Progenitor cell of endocrine pancreas (in vitro differentiated cells): Measurements from ENCODE around the gene C2CD2L. TPM values are rescaled to one million over a fixed set of nuclear protein-coding genes. Genes with fewer than 3 reads are reported as not detected.
A peak's percentile ranks its signal among the peaks of the same experiment; 100 is the strongest.
"Not testable (repeated sequence)": the region's sequence is repeated elsewhere in the genome, so short reads cannot be mapped to it uniquely, and the experiment has no call there.

Experiments
- DNase-seq: peaks from one replicate; pipeline ENCODE4 v3.0.0; 2021; ENCODE audit warnings: low spot score; ENCODE audit not compliant: unreplicated experiment
- H3K27ac Mint-ChIP-seq: 2 replicates; pipeline ENCODE4 v1.8.0; 2021; ENCODE audit warnings: mild to moderate bottlenecking, moderate library complexity, mixed read lengths
- H3K27me3 Mint-ChIP-seq: 2 replicates; pipeline ENCODE4 v1.8.0; 2021; ENCODE audit warnings: mixed read lengths
- H3K36me3 Mint-ChIP-seq: 2 replicates; pipeline ENCODE4 v1.8.0; 2022; ENCODE audit warnings: mixed read lengths; ENCODE audit not compliant: insufficient read depth
- H3K4me1 Mint-ChIP-seq: 2 replicates; pipeline ENCODE4 v1.8.0; 2021; ENCODE audit warnings: low read depth, mixed read lengths
- H3K4me3 Mint-ChIP-seq: 2 replicates; pipeline ENCODE4 v1.8.0; 2021; ENCODE audit warnings: low read depth, mild to moderate bottlenecking, moderate library complexity, mixed read lengths
- H3K9me3 Mint-ChIP-seq: 2 replicates; pipeline ENCODE4 v1.8.0; 2021; ENCODE audit warnings: low read depth, mixed read lengths
- CTCF ChIP-seq: fragments of 200-600 bp; sonication (generic); IDR thresholded peaks from one replicate; pipeline ENCODE4 v1.5.0; 2021; ENCODE audit warnings: antibody characterized with exemption, mild to moderate bottlenecking; ENCODE audit not compliant: unreplicated experiment
- long read RNA-seq: library from polyadenylated mRNA; unstranded; transcript quantifications from one replicate; pipeline ENCODE4 v2.0.0, GENCODE V29; 2020
- total RNA-seq: library from RNA; stranded (reverse); gene quantifications from 2 replicates; pipeline ENCODE4 v1.2.1, GENCODE V29; 2021

The C2CD2L gene
- total RNA-seq: 7.2 and 7.3 TPM in 2 replicates
- long read RNA-seq: 0 reads

GRCh38 chr11:119106564-119107537 is at the start of gene C2CD2L:
Gene C2CD2L, plus strand, starts transcription at chr11:119107344. Its CDS starts 398 bp downstream, at chr11:119107742.
- Mint-ChIP-seq H3K27ac (peak within 1 kb of the TSS; percentile 78), H3K4me1 (peaks cover 9% of the 10 kb centered on the region), H3K4me3 (peak within 1 kb of the TSS; percentile 76), H3K27me3 (peaks cover 15% of the 10 kb centered on the region), H3K36me3 (no peaks in the 10 kb centered on the region), H3K9me3 (no peaks in the 10 kb centered on the region)
- TF ChIP-seq CTCF: no peak
- DNase-seq: peak; percentile 63

- peak overlapping the region; percentile 67 for H3K27ac Mint-ChIP-seq
- not testable (repeated sequence) for DNase-seq, H3K27me3 Mint-ChIP-seq, H3K9me3 Mint-ChIP-seq, H3K36me3 Mint-ChIP-seq, H3K4me3 Mint-ChIP-seq
- H3K4me1 Mint-ChIP-seq: peaks cover 20% of the 10 kb centered on the region
Measured at GRCh38 chr11:119059128-119059527, 48.0 kb upstream of the C2CD2L start.

DNA sequence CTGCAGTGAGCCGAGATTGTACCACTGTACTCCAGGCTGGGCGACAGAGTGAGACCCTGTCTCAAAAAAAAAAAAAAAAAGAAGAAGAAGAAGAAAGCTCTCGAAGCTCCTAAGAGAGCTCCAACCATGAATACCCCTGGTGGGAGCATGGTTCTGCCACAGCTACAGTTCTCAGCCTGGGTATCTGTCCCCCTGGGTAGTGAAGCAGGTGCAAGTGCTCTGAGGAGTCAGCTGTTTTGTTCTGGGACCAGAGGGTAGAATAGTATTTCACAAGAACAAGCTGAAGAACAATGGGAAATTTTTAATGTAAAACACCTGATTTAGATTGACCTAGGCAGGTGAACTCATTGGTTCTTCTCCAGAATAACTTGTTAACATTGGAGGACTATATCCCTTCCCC is 45.9 kb upstream of the C2CD2L start:
- Mint-ChIP-seq H3K36me3 (no peaks in the 10 kb centered on the region), H3K4me1 (peaks cover 12% of the 10 kb centered on the region), H3K4me3 (no peak overlapping the region), H3K9me3 (no peaks in the 10 kb centered on the region), H3K27ac (no peak overlapping the region), H3K27me3 (no peaks in the 10 kb centered on the region)
- DNase-seq: no peak
- no peak for TF ChIP-seq CTCF

GRCh38 chr11:119062779-119063178 is 44.4 kb upstream of the C2CD2L start:
- H3K27ac Mint-ChIP-seq: no peak overlapping the region
- no peak for TF ChIP-seq CTCF

GRCh38 chr11:119065369-119065768 is 41.8 kb upstream of the C2CD2L start:
- DNase-seq: no peak
- Mint-ChIP-seq H3K36me3 (peaks cover 4% of the 10 kb centered on the region), H3K27me3 (no peaks in the 10 kb centered on the region), H3K4me1 (peaks cover 12% of the 10 kb centered on the region), H3K27ac (no peak overlapping the region), H3K4me3 (no peak overlapping the region), H3K9me3 (no peaks in the 10 kb centered on the region)
- peak; percentile 30 for TF ChIP-seq CTCF

More at GRCh38 chr11:119062779-119063178, 44.4 kb upstream of the C2CD2L start:
- H3K36me3 Mint-ChIP-seq: no peaks in the 10 kb centered on the region
- peaks cover 16% of the 10 kb centered on the region for H3K4me1 Mint-ChIP-seq
- no peaks in the 10 kb centered on the region for H3K9me3 Mint-ChIP-seq
- no peaks in the 10 kb centered on the region for H3K27me3 Mint-ChIP-seq
- no peak for DNase-seq
- no peak overlapping the region for H3K4me3 Mint-ChIP-seq
